NOMO-1 (cell line): ENCODE results near the gene UBTD1.

Source experiments
- DNase-seq, 2 experiments: peaks; one replicate each; lab custom pipeline; 2025; ENCODE audit not compliant: unreplicated experiment in 2 of 2; lab: John Stamatoyannopoulos, UW

The UBTD1 gene

DNA sequence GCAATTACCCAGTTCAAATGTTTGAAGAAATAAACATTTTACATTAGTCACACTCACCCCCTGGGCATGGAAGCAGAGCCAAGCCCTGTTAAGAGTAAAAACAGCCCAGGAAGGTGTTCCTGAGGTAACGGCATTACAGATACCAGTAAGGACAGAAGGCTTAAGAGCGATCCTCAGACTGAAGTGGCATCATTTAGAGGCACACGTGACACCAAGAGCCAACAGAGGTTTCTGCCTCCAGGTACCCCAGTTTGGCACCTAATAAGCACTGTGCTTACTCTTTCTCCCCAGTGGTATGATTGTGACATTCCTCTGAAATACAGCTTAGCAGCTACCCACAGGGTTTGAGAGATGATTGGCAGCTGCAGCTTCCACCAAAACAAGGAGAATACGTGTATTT lies 17.7 kb upstream of the UBTD1 start:
- DNase-seq = no peak

- DNase-seq = no peak
Observed at GRCh38 chr10:97482381-97482780, 16.3 kb upstream of the UBTD1 start.

GRCh38 chr10:97483506-97483905 lies 15.2 kb upstream of the UBTD1 start:
- no peak for DNase-seq

GRCh38 chr10:97483921-97484320 lies 14.8 kb upstream of the UBTD1 start:
- DNase-seq = no peak

DNA sequence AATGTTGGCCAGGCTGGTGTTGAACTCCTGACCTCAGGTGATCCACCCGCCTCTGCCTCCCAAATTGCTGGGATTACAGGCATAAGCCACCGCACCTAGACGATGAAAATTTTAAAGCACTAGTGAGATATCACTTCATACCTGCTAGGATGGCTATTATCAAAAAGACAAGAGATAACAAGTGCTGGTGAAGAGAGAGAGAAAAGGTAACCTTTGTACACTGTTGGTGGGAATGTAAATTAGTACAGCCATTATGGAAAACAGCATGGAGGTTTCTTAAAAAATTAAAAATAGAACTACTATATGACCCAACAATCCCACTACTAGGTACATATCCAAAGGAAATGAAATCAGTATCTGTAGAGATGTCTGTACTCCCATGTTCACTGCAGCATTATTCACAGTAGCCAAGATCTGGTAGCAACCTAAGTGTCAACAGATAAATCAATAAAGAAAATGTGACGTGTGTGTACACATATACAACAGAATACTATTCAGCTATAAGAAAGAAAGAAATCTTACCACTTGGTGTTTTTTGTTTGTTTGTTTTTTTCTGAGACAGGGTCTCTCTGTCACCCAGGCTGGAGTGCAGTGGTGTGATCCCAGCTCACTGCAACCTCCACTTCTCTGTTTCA lies 13.0 kb upstream of the UBTD1 start:
- no peak for DNase-seq

- no peak for DNase-seq
Observed at GRCh38 chr10:97490592-97490991, 8.1 kb upstream of the UBTD1 start.

GRCh38 chr10:97494151-97494550 lies 4.6 kb upstream of the UBTD1 start:
- DNase-seq = no peak

DNA sequence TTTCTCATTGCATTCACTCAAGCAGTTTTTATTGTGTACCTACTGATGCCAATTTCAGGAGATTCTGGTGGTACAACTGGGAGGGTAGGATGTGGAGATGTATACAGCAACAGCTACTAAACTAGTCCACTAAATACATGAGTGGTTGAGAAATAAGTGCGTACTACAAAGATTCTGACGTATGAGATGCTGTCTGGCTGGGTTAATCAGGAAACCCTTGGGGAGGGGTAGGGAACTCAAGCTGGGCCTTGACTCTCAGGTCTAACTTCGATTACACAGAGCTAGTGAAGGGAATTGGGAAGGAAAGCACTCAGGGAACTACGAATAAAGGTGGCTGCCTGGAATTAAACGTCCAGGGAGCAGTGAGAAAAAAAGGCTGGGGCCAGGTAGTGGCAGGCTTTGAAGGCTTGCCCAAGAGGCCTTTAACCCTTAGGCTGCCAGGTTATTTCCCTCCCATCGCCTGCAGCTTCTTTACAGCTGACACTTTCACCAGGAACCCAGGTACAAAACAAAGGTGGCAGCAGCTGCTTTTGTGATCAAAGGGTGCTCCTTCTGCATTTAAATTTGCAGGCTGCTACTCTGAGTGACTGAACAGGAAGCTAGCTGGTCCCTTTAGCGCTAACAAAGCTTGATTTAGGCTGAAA lies 3.7 kb upstream of the UBTD1 start:
- no peak for DNase-seq

- peak; percentile 62 to 67 for DNase-seq
Observed at GRCh38 chr10:97497572-97498075, 1.1 kb upstream of the UBTD1 start.

DNA sequence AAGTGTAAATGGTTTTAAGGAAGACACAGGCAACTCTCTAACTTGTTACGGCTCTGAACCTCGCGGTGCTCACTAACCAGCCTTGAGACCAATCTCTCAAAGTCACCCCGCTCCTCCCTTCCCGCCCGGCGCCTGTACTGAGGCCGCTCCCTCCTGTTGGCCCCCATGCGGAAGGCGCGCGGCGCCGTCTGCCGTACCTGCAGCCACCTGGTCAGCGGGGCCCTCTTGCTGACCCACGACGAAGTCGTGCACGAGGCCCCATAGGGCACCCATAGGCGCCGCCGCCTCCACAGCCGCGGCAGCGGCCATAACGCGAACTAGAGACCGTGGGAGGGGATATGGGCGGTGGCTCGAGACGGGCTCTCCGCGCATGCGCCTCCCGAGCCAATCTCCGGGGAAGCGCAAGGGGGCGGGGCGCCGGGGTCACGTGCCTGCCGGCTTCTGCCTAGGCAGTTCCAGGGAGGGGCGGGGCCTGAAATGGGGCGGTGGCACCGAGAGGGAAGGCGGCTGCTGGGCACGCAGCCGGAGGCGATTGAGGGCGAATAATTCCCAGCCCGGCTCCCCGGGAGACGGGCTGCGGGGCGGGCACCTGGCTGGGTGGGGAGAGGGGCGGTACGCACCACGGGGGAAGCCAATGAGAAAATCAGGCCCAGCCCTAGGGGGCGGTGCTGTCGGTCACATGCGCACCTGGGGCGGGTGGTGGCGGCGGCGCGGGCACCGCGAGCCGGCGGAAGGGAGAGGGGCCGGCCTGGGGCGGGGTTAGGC lies 466 bp upstream of the UBTD1 start, which contains the start of gene MMS19:
TSS of gene MMS19 (minus strand) at position 347 of the 765 bp plus-strand sequence. CDS start at position 309, 38 bp downstream.
- DNase-seq = peak; percentile 97 to 99

DNA sequence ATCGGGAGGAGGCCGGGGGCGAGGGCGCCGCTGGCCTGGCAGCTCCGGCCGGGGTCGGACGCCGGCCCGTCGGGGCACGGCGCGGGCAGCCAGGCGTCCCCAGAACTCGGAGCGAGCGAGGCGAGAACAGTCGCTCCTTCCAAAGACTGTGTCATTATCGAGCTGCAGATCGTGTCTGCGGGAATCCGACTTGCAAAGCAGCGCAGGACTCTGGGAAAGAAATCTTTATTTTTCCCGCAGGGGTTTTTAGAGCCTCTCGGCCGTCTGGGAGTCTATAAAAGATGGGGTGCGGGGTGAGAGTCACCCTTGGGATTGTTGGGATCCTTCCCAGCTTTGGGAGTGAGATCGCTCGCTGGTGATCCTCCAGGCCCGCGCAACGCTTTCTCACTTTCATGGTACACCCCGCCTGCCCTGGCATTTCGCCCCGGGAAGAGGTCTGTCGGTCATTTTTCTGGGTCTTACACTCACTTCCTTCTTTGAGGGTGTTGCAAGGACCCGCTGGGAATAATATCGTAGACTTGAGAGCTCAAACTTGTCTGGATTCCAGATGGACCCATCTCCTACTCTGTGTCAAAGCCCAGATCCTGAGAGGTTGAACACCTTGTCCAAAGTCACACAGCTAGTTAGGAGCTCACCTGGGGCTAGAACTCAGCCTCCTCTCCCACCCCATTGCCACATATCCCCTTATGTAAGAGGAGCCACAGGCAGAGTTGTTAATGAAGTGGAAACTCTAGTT lies 1.0 kb downstream of the UBTD1 start:
- peak; percentile 6 to 35 for DNase-seq

GRCh38 chr10:97500297-97500575 lies 1.5 kb downstream of the UBTD1 start:
- DNase-seq = no peak

GRCh38 chr10:97502916-97503315 lies 4.2 kb downstream of the UBTD1 start:
- no peak for DNase-seq

DNA sequence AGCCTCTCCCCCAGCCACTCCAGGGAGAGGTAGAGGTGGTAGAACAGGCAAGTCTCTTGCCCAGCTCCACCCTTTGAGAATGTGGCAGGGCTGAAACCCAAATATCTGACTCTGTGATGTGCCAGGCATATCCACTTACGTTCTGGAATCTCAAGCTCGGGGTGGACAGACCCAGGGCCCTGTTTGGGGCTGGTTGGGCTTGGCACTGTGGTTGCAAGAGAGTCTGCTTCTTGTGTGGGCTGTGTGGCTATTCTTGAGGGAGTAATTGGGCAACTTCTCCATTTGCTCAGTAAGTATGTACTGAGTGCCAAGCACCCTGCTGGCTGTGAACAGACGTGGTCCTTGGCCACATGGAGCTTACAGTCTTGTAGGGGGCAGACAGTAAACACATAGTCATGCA lies 4.7 kb downstream of the UBTD1 start:
- DNase-seq = peak in 1 of 2 experiments; percentile 14

DNA sequence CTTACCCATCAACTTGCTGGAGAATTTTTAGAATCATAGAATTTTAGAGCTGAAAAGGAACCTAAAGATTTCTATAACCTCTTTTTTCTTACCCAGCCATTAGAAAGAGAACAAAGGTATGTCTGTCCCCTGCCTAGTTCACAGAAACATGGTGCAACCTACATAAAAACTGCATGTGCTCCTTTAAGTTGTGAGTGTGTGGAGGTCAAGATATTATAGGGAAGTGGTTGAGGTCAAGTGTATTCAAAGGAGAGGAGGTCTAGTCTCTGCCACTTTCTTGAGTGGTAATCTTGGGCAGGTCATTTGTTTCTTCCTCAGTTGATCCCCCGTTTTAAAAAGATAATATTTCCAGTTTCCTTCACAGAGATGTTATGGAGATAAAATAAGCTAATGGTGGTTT lies 6.4 kb downstream of the UBTD1 start:
- peak; percentile 19 to 48 for DNase-seq

DNA sequence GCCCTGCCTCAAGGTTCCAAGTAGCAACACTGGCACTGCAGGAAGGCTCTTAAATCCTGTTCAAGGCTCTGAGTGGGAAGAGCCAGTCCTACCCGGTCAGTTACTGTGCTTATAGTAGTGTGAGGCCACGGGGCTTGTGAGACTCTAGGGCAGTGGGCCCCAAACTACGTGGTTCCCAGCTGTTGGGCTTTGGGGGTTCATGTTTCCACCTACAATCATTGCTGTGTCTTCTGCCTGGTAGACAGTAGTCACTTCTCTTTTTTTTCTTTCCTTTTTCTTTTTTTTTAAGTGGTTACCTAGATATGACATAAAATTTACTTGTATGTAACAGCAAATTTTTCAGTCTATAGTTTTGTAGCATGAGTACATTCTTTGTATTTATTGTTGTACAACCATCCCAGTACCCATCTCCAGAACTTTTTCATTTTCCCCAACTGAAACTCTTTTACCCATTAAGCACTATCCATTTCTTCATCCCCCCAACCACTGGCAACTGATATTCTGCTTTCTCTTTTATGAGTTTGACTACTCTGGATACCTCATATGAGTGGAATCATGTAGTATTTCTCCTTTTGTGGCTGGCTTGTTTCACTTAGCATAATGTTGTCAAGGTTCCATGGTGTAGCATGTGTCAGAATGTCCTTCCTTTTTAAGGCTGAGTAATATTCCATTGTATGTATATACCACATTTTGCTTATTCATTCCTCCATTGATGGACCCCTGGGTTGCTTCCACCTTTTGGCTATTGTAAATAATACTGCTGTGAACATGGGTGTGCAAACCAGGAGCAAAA lies 7.7 kb downstream of the UBTD1 start:
- peak; percentile 4 to 50 for DNase-seq

DNA sequence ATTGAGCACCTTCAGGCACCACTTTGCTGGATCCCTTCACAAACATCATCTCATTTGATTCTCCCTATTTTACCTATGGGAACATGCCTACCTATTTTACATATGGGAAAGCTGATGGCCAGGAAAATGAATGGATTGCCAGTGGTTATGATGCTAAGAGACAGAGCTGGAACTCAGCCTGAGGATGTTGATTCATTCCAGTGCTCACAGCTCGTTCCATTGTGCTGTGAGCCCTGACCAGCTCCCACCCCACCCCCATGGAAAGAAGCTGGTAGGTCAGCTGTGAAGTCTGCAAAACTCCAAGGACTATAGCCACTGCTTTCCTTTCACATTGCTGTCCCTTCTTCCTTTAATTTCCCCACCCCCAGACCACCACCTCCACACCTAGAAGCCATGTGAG lies 9.6 kb downstream of the UBTD1 start:
- DNase-seq = no peak

GRCh38 chr10:97509120-97509680 lies 10.5 kb downstream of the UBTD1 start:
- DNase-seq = no peak

DNA sequence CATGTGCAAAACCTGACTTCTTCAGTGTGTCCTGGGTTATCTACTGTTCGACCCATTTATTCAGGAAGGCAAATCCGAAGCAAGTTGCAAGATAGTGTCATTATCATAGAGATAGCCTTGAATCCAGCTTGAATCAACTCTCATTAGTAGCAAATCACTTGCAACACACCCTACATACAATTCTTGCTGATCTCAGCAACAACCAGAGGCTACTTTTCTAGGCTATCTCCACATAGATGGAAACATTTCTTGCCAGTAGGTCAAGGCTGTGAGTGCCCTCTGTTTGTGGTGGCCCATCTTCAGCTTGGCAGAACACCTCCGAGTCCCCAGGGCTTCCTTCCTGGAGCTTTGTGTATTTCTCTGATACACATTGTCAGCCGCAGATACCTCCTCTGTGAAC lies 12.0 kb downstream of the UBTD1 start:
- DNase-seq = no peak
